ENCODE data around the gene CTNNA1. TPM values are rescaled to one million over a fixed set of nuclear protein-coding genes. Genes with fewer than 3 reads are reported as not detected.

The CTNNA1 gene
- total RNA-seq, 1 donor from 2014 or later, result 397 TPM

DNA sequence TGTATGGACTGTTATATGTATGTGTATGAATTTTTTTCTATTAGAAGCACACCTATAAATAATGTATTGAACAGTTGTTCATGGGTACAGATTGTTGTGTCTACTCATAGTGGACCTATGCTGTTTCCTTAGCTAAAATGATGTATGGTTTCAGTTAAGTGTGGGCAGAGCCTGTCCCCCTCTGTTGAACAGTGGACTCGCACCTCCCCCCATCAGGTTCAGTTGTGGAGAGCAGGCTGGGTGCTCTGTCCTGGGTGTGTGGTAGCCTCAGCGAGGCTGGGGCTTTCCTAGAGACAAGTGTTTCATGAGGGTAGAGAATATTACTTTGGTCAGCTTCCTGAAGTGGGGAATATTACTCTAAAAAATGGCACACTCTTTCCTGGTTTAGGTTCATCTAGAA is 169.3 kb downstream of the CTNNA1 start:
- Histone ChIP-seq H3K27me3 (ENCODE audit: control insufficient read depth, insufficient read depth, low read length) (no peaks in the 10 kb centered on the region), H3K36me3 (ENCODE audit: control insufficient read depth, insufficient read depth, low read length) (peaks cover 2% of the 10 kb centered on the region), H3K4me3 (ENCODE audit: low read depth, low read length) (no peak overlapping the region)
- DNase-seq (ENCODE audit: low read depth), result no peak
- TF ChIP-seq, protein P1, sequence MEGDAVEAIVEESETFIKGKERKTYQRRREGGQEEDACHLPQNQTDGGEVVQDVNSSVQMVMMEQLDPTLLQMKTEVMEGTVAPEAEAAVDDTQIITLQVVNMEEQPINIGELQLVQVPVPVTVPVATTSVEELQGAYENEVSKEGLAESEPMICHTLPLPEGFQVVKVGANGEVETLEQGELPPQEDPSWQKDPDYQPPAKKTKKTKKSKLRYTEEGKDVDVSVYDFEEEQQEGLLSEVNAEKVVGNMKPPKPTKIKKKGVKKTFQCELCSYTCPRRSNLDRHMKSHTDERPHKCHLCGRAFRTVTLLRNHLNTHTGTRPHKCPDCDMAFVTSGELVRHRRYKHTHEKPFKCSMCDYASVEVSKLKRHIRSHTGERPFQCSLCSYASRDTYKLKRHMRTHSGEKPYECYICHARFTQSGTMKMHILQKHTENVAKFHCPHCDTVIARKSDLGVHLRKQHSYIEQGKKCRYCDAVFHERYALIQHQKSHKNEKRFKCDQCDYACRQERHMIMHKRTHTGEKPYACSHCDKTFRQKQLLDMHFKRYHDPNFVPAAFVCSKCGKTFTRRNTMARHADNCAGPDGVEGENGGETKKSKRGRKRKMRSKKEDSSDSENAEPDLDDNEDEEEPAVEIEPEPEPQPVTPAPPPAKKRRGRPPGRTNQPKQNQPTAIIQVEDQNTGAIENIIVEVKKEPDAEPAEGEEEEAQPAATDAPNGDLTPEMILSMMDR (IDR thresholded peaks at IDR 0.05; ENCODE audit: insufficient read depth, low read length, poor library complexity, severe bottlenecking), result no peak

DNA sequence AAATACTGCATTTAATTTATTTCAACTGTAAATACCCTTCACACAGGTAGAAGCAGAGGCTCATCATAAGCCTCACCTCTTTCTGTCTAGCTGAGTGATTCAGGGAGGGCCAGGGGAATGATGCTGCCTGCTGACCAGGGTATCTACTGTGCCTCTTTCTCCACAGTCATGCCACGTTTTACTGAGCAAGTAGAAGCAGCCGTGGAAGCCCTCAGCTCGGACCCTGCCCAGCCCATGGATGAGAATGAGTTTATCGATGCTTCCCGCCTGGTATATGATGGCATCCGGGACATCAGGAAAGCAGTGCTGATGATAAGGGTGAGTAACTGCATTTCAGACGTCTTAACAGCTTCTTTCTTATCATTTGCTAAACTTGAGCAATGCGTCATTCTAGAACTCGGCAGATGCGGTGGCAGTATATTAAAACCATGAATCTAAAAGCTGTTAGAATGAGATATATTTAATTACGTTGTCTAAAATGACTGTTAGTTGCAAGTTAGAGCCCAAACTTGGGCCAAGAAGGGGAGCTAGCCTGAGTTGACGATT is 171.9 kb downstream of the CTNNA1 start:
- DNase-seq (ENCODE audit: low read depth), result no peak
- TF ChIP-seq, protein P1 (IDR thresholded peaks at IDR 0.05; ENCODE audit: insufficient read depth, low read length, poor library complexity, severe bottlenecking), result no peak
- Histone ChIP-seq H3K27me3 (ENCODE audit: control insufficient read depth, insufficient read depth, low read length) (no peaks in the 10 kb centered on the region), H3K36me3 (ENCODE audit: control insufficient read depth, insufficient read depth, low read length) (peaks cover 2% of the 10 kb centered on the region), H3K4me3 (ENCODE audit: low read depth, low read length) (no peak overlapping the region)

DNA sequence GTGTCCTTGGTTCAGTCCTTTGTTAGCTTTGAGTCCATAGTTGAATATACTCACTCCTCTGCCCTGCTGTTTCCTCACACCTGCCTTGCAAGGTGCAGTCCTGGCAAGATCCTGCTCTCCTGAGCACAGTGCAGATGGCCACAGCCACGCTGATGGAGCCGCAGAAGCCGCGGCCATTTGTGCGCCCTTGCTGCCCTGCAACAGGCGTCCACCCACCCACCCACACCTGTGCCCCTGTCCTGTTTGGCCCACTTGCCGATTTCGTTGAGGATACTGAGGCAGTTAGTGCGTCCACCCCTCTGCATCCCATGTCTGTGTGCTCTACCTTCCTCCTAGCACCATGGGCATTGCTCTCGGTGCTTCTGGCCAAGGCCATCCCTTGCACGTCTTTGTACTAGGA is 173.0 kb downstream of the CTNNA1 start:
- Histone ChIP-seq H3K27me3 (ENCODE audit: control insufficient read depth, insufficient read depth, low read length) (no peaks in the 10 kb centered on the region), H3K36me3 (ENCODE audit: control insufficient read depth, insufficient read depth, low read length) (peaks cover 2% of the 10 kb centered on the region), H3K4me3 (ENCODE audit: low read depth, low read length) (no peak overlapping the region)
- TF ChIP-seq, protein P1 (IDR thresholded peaks at IDR 0.05; ENCODE audit: insufficient read depth, low read length, poor library complexity, severe bottlenecking), result no peak
- DNase-seq (ENCODE audit: low read depth), result no peak

DNA sequence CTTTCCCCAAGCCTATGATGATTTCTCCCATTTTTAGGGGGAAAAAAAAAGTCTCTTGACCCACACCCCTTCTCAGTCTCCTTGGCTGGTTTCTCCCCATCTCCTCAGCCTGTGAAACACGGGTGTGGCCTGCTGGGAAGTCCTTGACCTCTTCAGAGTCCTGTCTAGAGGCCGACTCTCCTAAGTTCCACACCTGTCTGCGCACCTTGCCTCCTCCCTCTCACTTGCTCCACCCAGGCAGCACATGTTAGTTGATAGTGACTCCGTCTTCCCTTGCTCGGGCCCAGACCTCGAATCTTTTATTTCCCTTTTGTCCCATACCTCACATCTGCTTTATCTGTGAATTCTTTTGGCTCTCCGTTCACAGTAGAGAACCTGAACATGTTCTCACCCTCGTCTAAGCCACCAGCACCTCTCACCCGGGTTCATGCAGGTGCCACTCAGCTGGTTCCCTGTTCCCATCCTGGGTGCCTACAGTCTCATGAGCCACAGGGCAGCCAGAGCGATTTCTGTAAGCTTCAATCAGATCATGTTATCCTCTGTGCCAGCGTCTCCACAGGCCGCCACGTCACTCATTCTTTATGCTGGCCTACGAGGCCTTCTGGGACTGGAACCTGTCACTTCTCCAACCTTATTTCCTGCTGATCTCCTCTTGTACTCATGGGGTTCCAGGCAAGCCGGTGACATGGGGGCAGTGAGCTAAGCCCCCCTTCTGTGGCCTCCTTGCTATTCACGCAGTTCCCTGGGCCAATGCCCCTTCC is 173.6 kb downstream of the CTNNA1 start:
- no peak for DNase-seq (ENCODE audit: low read depth)
- TF ChIP-seq, protein P1 (IDR thresholded peaks at IDR 0.05; ENCODE audit: insufficient read depth, low read length, poor library complexity, severe bottlenecking), result no peak
- Histone ChIP-seq H3K27me3 (ENCODE audit: control insufficient read depth, insufficient read depth, low read length) (no peaks in the 10 kb centered on the region), H3K4me3 (ENCODE audit: low read depth, low read length) (no peak overlapping the region), H3K36me3 (ENCODE audit: control insufficient read depth, insufficient read depth, low read length) (peaks cover 5% of the 10 kb centered on the region)

DNA sequence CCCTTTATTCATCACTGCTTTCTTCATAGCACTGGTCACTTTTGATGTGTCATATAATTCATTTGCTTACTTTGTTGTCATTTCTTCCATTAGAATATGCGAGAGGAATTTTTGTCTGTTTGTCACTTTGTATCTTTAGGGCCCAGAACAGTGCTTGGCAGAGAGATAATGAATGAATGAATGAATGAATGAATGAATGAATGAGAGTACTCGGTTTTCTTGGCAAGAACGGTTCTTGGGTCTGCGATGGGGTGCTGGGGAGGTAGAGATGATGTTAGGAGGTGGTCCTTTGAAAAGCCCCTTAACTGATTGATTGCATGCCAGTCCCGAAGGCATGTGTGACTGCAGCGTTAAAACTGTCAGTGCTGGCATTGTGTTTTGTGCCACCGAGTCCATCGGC is 174.3 kb downstream of the CTNNA1 start:
- DNase-seq (ENCODE audit: low read depth), result no peak
- H3K36me3 ChIP-seq (ENCODE audit: control insufficient read depth, insufficient read depth, low read length), result peaks cover 5% of the 10 kb centered on the region
- TF ChIP-seq, protein P1 (IDR thresholded peaks at IDR 0.05; ENCODE audit: insufficient read depth, low read length, poor library complexity, severe bottlenecking), result no peak
- no peaks in the 10 kb centered on the region for H3K27me3 ChIP-seq (ENCODE audit: control insufficient read depth, insufficient read depth, low read length)
- no peak overlapping the region for H3K4me3 ChIP-seq (ENCODE audit: low read depth, low read length)

Data from kidney epithelial cell (primary cell).